Tongue (tissue), 1 donor: Measurements from ENCODE around the gene FYB1. TPM values are rescaled to one million over a fixed set of nuclear protein-coding genes. Genes with fewer than 3 reads are reported as not detected.

Experiments used
- total RNA-seq: library from RNA; depleted of rRNA; stranded (reverse); fragments of >200 nt; gene quantifications from one replicate; pipeline ENCODE4 v1.2.3, GENCODE V29; 2014

The FYB1 gene
- total RNA-seq, 1 donor from 2014 or later: 9.0 TPM

Other genes with a start within 250 kb of the FYB1 start
- 58.9 TPM for gene RICTOR, start 145.2 kb downstream of the FYB1 start, total RNA-seq
- not detected for gene C9, start 144.9 kb upstream of the FYB1 start, total RNA-seq
- gene DAB2, start 205.4 kb upstream of the FYB1 start, total RNA-seq: 64.5 TPM